Lung (tissue), 12 donors: Measurements from ENCODE around the gene PIK3R6. TPM values are rescaled to one million over a fixed set of nuclear protein-coding genes. Genes with fewer than 3 reads are reported as not detected.

Source experiments
- ATAC-seq: fragments of 200-7000 bp; cut with Tn5 transposase; one replicate; pipeline ENCODE4 v1.9.1; 2020; ENCODE audit warnings: moderate number of reproducible peaks; ENCODE audit not compliant: insufficient read depth, low FRiP score
- DNase-seq, 3 donors: peaks; one replicate each; pipeline ENCODE4 v3.0.0-alpha.2; 2013 to 2017
- H3K27ac ChIP-seq, 2 donors: one replicate each; pipeline ENCODE4 v1.5.1; 2013; ENCODE audit warnings: mild to moderate bottlenecking in 2 of 2, moderate library complexity in 2 of 2, control low read depth in 1 of 2, inconsistent platforms in 1 of 2, low read depth in 1 of 2, low read length in 1 of 2
- H3K27me3 ChIP-seq, 3 donors: one replicate each; pipeline ENCODE4 v1.5.1; 2013; ENCODE audit warnings: low read length in 2 of 3; ENCODE audit not compliant: control insufficient read depth in 3 of 3, insufficient read depth in 3 of 3
- H3K36me3 ChIP-seq, 4 donors: one replicate each; pipeline ENCODE4 v1.5.1; 2013; ENCODE audit warnings: low read length in 4 of 4, mild to moderate bottlenecking in 1 of 4, moderate library complexity in 1 of 4; ENCODE audit not compliant: control insufficient read depth in 4 of 4, insufficient read depth in 4 of 4
- H3K4me1 ChIP-seq, 5 donors: one replicate each; pipeline ENCODE4 v1.5.1; 2013; ENCODE audit warnings: low read length in 5 of 5, mild to moderate bottlenecking in 2 of 5, moderate library complexity in 1 of 5; ENCODE audit not compliant: control insufficient read depth in 5 of 5, insufficient read depth in 5 of 5
- H3K4me3 ChIP-seq: one replicate; pipeline ENCODE4 v1.5.1; 2013; ENCODE audit warnings: mild to moderate bottlenecking, control low read depth, moderate library complexity
- H3K9ac ChIP-seq, 2 donors: one replicate each; pipeline ENCODE4 v1.5.1; 2013; ENCODE audit warnings: low read length in 2 of 2, control low read depth in 1 of 2; ENCODE audit not compliant: insufficient read depth in 1 of 2
- H3K9me3 ChIP-seq, 4 donors: one replicate each; pipeline ENCODE4 v1.5.1; 2013; ENCODE audit warnings: low read length in 3 of 4, mild to moderate bottlenecking in 1 of 4, moderate library complexity in 1 of 4; ENCODE audit not compliant: control insufficient read depth in 4 of 4, insufficient read depth in 3 of 4
- WGBS, 2 donors: extraction: QIAGEN DNeasy Blood & Tissue Kit; methylation state at CpG; one replicate each; pipeline ENCODE4 v1.1.7; 2013; 5-methylcytosine and 5-hydroxymethylcytosine counted together
- polyA plus RNA-seq, 2 donors: library from polyadenylated mRNA; stranded (reverse); fragments of 200-250 nt; gene quantifications; one replicate each; pipeline ENCODE4 v1.2.1, GENCODE V29; 2013
- total RNA-seq, 2 donors: library from RNA; depleted of rRNA in 1 of 2; stranded (reverse); fragments of >200 nt in 1 of 2; gene quantifications; one replicate each; pipeline ENCODE4 v1.2.1, GENCODE V29; 2014 to 2021
- TF ChIP-seq, protein P1 (sequence below): IDR thresholded peaks from 2 replicates; pipeline ENCODE4 v1.5.1; 2012; ENCODE audit warnings: mild to moderate bottlenecking; ENCODE audit errors: control extremely low read depth, extremely low read depth
- donor health status: control.
- donor health status: control.
- donor health status: Bipolar disorder and iron deficiency.
- donor health status: healthy.
- donor health status: DM: yes; HTN: yes; CAD: no.

Gene PIK3R6
- total and polyA plus RNA-seq, 4 donors = 0.93 to 3.0 (median 1.5) TPM

DNA sequence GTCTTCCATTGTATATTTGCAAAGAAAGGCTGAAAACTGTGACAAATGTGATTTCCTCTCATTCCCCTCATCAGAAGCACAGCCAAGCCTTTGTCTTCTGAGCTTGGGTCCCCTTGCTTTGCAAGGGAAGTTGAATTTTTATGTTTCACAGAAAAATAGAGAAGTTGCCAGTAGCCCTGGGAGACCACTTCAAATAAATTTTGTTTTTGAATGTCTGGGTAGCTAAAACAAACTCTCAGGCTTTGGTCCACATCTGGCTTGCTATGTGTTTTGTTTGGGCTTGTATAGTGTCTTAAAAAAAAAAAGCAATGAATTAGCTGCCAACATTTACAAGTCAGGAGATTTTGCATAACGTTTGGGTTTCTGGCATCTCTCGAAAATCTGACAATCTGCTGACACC, 24.1 kb downstream of the PIK3R6 start:
- TF ChIP-seq, protein P1, sequence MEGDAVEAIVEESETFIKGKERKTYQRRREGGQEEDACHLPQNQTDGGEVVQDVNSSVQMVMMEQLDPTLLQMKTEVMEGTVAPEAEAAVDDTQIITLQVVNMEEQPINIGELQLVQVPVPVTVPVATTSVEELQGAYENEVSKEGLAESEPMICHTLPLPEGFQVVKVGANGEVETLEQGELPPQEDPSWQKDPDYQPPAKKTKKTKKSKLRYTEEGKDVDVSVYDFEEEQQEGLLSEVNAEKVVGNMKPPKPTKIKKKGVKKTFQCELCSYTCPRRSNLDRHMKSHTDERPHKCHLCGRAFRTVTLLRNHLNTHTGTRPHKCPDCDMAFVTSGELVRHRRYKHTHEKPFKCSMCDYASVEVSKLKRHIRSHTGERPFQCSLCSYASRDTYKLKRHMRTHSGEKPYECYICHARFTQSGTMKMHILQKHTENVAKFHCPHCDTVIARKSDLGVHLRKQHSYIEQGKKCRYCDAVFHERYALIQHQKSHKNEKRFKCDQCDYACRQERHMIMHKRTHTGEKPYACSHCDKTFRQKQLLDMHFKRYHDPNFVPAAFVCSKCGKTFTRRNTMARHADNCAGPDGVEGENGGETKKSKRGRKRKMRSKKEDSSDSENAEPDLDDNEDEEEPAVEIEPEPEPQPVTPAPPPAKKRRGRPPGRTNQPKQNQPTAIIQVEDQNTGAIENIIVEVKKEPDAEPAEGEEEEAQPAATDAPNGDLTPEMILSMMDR = no peak
- Histone ChIP-seq H3K36me3 (no peaks in the 10 kb centered on the region), H3K4me3 (no peak overlapping the region), H3K4me1 (no peaks in the 10 kb centered on the region), H3K9me3 (peaks cover 0 to 2% (median 0%) of the 10 kb centered on the region in 4 donors), H3K27ac (no peak overlapping the region), H3K9ac (no peak overlapping the region), H3K27me3 (peaks cover 0 to 9% (median 3%) of the 10 kb centered on the region in 3 donors)
- no peak for ATAC-seq
- DNase-seq = no peak
- 31 to 36% methylated on average over 2 of the region's 2 CpGs for WGBS, 2 donors

- 70 to 75% methylated on average over 4 of the region's 4 CpGs for WGBS, 2 donors
Measured at GRCh38 chr17:8841844-8842243, 25.6 kb downstream of the PIK3R6 start.

GRCh38 chr17:8839410-8839935, 28.0 kb downstream of the PIK3R6 start:
- no peak overlapping the region for H3K27ac ChIP-seq
- TF ChIP-seq, protein P1 = no peak
- peaks cover 0 to 2% (median 0%) of the 10 kb centered on the region in 4 donors for H3K9me3 ChIP-seq
- H3K36me3 ChIP-seq = no peaks in the 10 kb centered on the region
- H3K4me3 ChIP-seq = no peak overlapping the region
- H3K27me3 ChIP-seq = peaks cover 0 to 14% (median 3%) of the 10 kb centered on the region in 3 donors
- no peaks in the 10 kb centered on the region for H3K4me1 ChIP-seq
- DNase-seq (no peak), ATAC-seq (no peak)
- WGBS, 2 donors = 67 to 89% methylated on average over 11 of the region's 11 CpGs
- no peak overlapping the region for H3K9ac ChIP-seq

More at GRCh38 chr17:8841844-8842243, 25.6 kb downstream of the PIK3R6 start:
- TF ChIP-seq, protein P1 = no peak
- Histone ChIP-seq H3K9ac (no peak overlapping the region), H3K27ac (no peak overlapping the region), H3K27me3 (peaks cover 0 to 9% (median 3%) of the 10 kb centered on the region in 3 donors), H3K9me3 (peaks cover 0 to 2% (median 0%) of the 10 kb centered on the region in 4 donors), H3K4me3 (no peak overlapping the region), H3K36me3 (no peaks in the 10 kb centered on the region), H3K4me1 (no peaks in the 10 kb centered on the region)
- ATAC-seq = no peak
- no peak for DNase-seq
